Psoas muscle (tissue), 8 donors: Measurements from ENCODE around the gene SPRN. TPM values are rescaled to one million over a fixed set of nuclear protein-coding genes. Genes with fewer than 3 reads are reported as not detected.
A peak's percentile ranks its signal among the peaks of the same experiment; 100 is the strongest.
"Not testable (repeated sequence)": the region's sequence is repeated elsewhere in the genome, so short reads cannot be mapped to it uniquely, and the experiment has no call there.

Experiments used
- ATAC-seq, 4 donors: fragments of 200-7000 bp; cut with Tn5 transposase; one replicate each; pipeline ENCODE4 v1.9.1; 2020; ENCODE audit warnings: moderate library complexity in 3 of 4, mild to moderate bottlenecking in 2 of 4
- DNase-seq, 2 donors: peaks; one replicate each; pipeline ENCODE4 v3.0.0-alpha.2; 2020
- H3K27ac ChIP-seq: fragments of 200-600 bp; one replicate; pipeline ENCODE4 v1.8.0; 2022
- H3K27me3 ChIP-seq, 3 donors: fragments of 200-600 bp in 1 of 3; one replicate each; pipeline versions ENCODE4 v1.6.1 to v1.8.0; 2013 to 2022; ENCODE audit warnings: low read length in 2 of 3, mild to moderate bottlenecking in 2 of 3, moderate library complexity in 1 of 3; ENCODE audit not compliant: insufficient read depth in 3 of 3
- H3K36me3 ChIP-seq, 2 donors: fragments of 200-600 bp in 1 of 2; one replicate each; pipeline versions ENCODE4 v1.6.1 to v1.8.0; 2013 to 2022; ENCODE audit warnings: low read depth in 1 of 2, mild to moderate bottlenecking in 1 of 2, moderate library complexity in 1 of 2; ENCODE audit not compliant: insufficient read depth in 1 of 2
- H3K4me1 ChIP-seq: fragments of 200-600 bp; one replicate; pipeline ENCODE4 v1.8.0; 2022
- H3K4me3 ChIP-seq: fragments of 200-600 bp; one replicate; pipeline ENCODE4 v1.8.0; 2022; ENCODE audit warnings: mild to moderate bottlenecking
- H3K9me3 ChIP-seq: fragments of 200-600 bp; one replicate; pipeline ENCODE4 v1.8.0; 2022
- CTCF ChIP-seq: fragments of 200-600 bp; IDR thresholded peaks from one replicate; pipeline ENCODE4 v1.8.0; 2022; ENCODE audit warnings: antibody characterized with exemption
- WGBS, 3 donors: extraction: QIAGEN DNeasy Blood & Tissue Kit; methylation state at CpG; one replicate each; pipeline versions ENCODE4 v1.1.6 to v1.1.7; 2013; 5-methylcytosine and 5-hydroxymethylcytosine counted together
- intact Hi-C, 2 donors: fragments of 100-400 bp; cut with DNase I; formaldehyde crosslinking; loops; one replicate each; pipeline versions ENCODE4 v1.11.0 to v1.14.2; 2022
- polyA plus RNA-seq, 3 donors: library from polyadenylated mRNA; stranded (reverse); fragments of 200-250 nt; gene quantifications; one replicate each; pipeline ENCODE4 v1.2.3, GENCODE V29; 2013
- total RNA-seq, 4 donors: library from RNA; stranded (reverse); fragmentation: NEBNext Ultra II Directional in 2 of 4; extraction: Animal tissue kit (Norgen Biotek cat#: 25700) in 2 of 4; gene quantifications; one replicate each; pipeline versions ENCODE4 v1.2.1 to v1.2.4, GENCODE V29; 2021 to 2023
- donor health status: healthy with polysubstance abuse.
- donor health status: DM: no; HTN: no; CAD: no; lungs with moderate emphysema.
- donor health status: Bipolar disorder and iron deficiency.
- donor health status: healthy.
- donor health status: DM: yes; HTN: yes; CAD: no.
- donor health status: DM: no; HTN: no; CAD: no.
- donor health status: DM: no; HTN: no; CAD: no.
- donor health status: DM: yes; HTN: yes; CAD: no.

SPRN gene
- total and polyA plus RNA-seq, 7 donors, result 0.08 to 0.22 (median 0.12) TPM; not detected in 4

GRCh38 chr10:133420028-133420427 is 4.4 kb downstream of the SPRN start:
- no peak for TF ChIP-seq CTCF
- H3K36me3 ChIP-seq, result peaks cover 0 to 42% of the 10 kb centered on the region in 2 donors
- WGBS, 3 donors, result 91 to 92% (median 92%) methylated on average over 17 of the region's 17 CpGs
- ATAC-seq (no peak), DNase-seq (no peak)
- no peak overlapping the region for H3K4me3 ChIP-seq
- peaks cover 0 to 15% (median 8%) of the 10 kb centered on the region in 3 donors for H3K27me3 ChIP-seq
- no peak overlapping the region for H3K27ac ChIP-seq
- intact Hi-C loops, result no loop called here
- H3K4me1 ChIP-seq, result peaks cover 3% of the 10 kb centered on the region
- H3K9me3 ChIP-seq, result no peaks in the 10 kb centered on the region

- no peak overlapping the region for H3K27ac ChIP-seq
- intact Hi-C loops, result no loop called here
- H3K4me3 ChIP-seq, result no peak overlapping the region
- peaks cover 3% of the 10 kb centered on the region for H3K4me1 ChIP-seq
- H3K27me3 ChIP-seq, result peaks cover 0 to 15% (median 8%) of the 10 kb centered on the region in 3 donors
- TF ChIP-seq CTCF, result no peak
- peaks cover 0 to 44% of the 10 kb centered on the region in 2 donors for H3K36me3 ChIP-seq
- no peaks in the 10 kb centered on the region for H3K9me3 ChIP-seq
- 91 to 94% (median 93%) methylated on average over 34 of the region's 34 CpGs for WGBS, 3 donors
- DNase-seq (peak in 1 of 2 donors; percentile 48), ATAC-seq (no peak)
Measured at GRCh38 chr10:133419211-133419950, 5.0 kb downstream of the SPRN start.

GRCh38 chr10:133418289-133418993 is 6.0 kb downstream of the SPRN start:
- intact Hi-C loops, result no loop called here
- WGBS, 3 donors, result 95 to 99% (median 96%) methylated on average over 14 of the region's 14 CpGs
- ATAC-seq (no peak), DNase-seq (no peak)
- H3K9me3 ChIP-seq, result no peaks in the 10 kb centered on the region
- no peak overlapping the region for H3K27ac ChIP-seq
- H3K4me1 ChIP-seq, result peaks cover 3% of the 10 kb centered on the region
- peaks cover 0 to 47% of the 10 kb centered on the region in 2 donors for H3K36me3 ChIP-seq
- H3K4me3 ChIP-seq, result no peak overlapping the region
- H3K27me3 ChIP-seq, result peaks cover 0 to 15% (median 7%) of the 10 kb centered on the region in 3 donors
- TF ChIP-seq CTCF, result no peak

- intact Hi-C loops, result no loop called here
- WGBS, 3 donors, result 95 to 99% (median 96%) methylated on average over 25 of the region's 25 CpGs
- no peak for TF ChIP-seq CTCF
- H3K4me1 ChIP-seq, result no peaks in the 10 kb centered on the region
- H3K9me3 ChIP-seq, result peaks cover 23% of the 10 kb centered on the region
- H3K4me3 ChIP-seq, result no peak overlapping the region
- H3K27ac ChIP-seq, result no peak overlapping the region
- no peak for DNase-seq
- no peak for ATAC-seq
- H3K27me3 ChIP-seq, result peaks cover 0 to 5% (median 0%) of the 10 kb centered on the region in 3 donors
- peaks cover 0 to 63% of the 10 kb centered on the region in 2 donors for H3K36me3 ChIP-seq
Measured at GRCh38 chr10:133415752-133416151, 8.7 kb downstream of the SPRN start.

GRCh38 chr10:133414401-133414800 is 10.0 kb downstream of the SPRN start:
- ATAC-seq, H3K27me3 ChIP-seq, H3K4me3 ChIP-seq, H3K27ac ChIP-seq, intact Hi-C loops, DNase-seq, H3K4me1 ChIP-seq: not testable (repeated sequence)
- peaks cover 23% of the 10 kb centered on the region for H3K9me3 ChIP-seq
- WGBS, 3 donors, result 99% methylated on average over 16 to 21 of the region's 23 CpGs
- peaks cover 0 to 63% of the 10 kb centered on the region in 2 donors for H3K36me3 ChIP-seq
